Measurements from ENCODE around the gene BRINP2. TPM values are rescaled to one million over a fixed set of nuclear protein-coding genes. Genes with fewer than 3 reads are reported as not detected.

The BRINP2 gene
- total RNA-seq, 1 experiment from 2014 or later, result 0.24 TPM

- TF ChIP-seq ZNF317 (CRISPR knock-in tag; IDR thresholded peaks at IDR 0.05; ENCODE audit: borderline replicate concordance, low read depth), result no peak
Observed at GRCh38 chr1:177286396-177286795, 115.6 kb downstream of the BRINP2 start (continued).

GRCh38 chr1:177287270-177287669 is 116.5 kb downstream of the BRINP2 start:
- TF ChIP-seq NFATC4 (CRISPR knock-in tag; IDR thresholded peaks at IDR 0.05) (no peak), ZNF138 (CRISPR knock-in tag; conservative IDR thresholded peaks at IDR 0.05) (no peak), ZNF423 (CRISPR knock-in tag; IDR thresholded peaks at IDR 0.05) (no peak), CREB1 (CRISPR knock-in tag; IDR thresholded peaks at IDR 0.05) (no peak), ETV6 (CRISPR knock-in tag; IDR thresholded peaks at IDR 0.05) (no peak), TEAD1 (CRISPR knock-in tag; IDR thresholded peaks at IDR 0.05) (no peak), NR1H2 (CRISPR knock-in tag; IDR thresholded peaks at IDR 0.05) (no peak), FOXP4 (CRISPR knock-in tag; IDR thresholded peaks at IDR 0.05) (no peak), ZNF425 (CRISPR knock-in tag; conservative IDR thresholded peaks at IDR 0.05) (no peak), ATF3 (CRISPR knock-in tag; conservative IDR thresholded peaks at IDR 0.05) (no peak), TP53 (CRISPR knock-in tag; IDR thresholded peaks at IDR 0.05) (no peak), ZNF121 (CRISPR knock-in tag; IDR thresholded peaks at IDR 0.05) (no peak), CREM (CRISPR knock-in tag; IDR thresholded peaks at IDR 0.05) (no peak), IRF1 (CRISPR knock-in tag; IDR thresholded peaks at IDR 0.05) (no peak), STAT6 (CRISPR knock-in tag; conservative IDR thresholded peaks at IDR 0.05; ENCODE audit: low read depth) (no peak), PREB (CRISPR knock-in tag; IDR thresholded peaks at IDR 0.05; ENCODE audit: borderline replicate concordance) (no peak), TCF7 (CRISPR knock-in tag; IDR thresholded peaks at IDR 0.05; ENCODE audit: low read depth) (no peak), ELF4 (CRISPR knock-in tag; IDR thresholded peaks at IDR 0.05; ENCODE audit: low read depth) (no peak), MXD4 (CRISPR knock-in tag; IDR thresholded peaks at IDR 0.05; ENCODE audit: borderline replicate concordance) (no peak), SOX15 (CRISPR knock-in tag; IDR thresholded peaks at IDR 0.05) (no peak)
- Mint-ChIP-seq H3K4me3 (no peak overlapping the region), H3K27me3 (ENCODE audit: low read depth) (no peaks in the 10 kb centered on the region), H3K36me3 (no peaks in the 10 kb centered on the region), H3K27ac (no peak overlapping the region), H3K4me1 (peaks cover 3% of the 10 kb centered on the region; the same call in 1 of the 2 replicates), H3K9me3 (no peaks in the 10 kb centered on the region)
- no peak for DNase-seq (ENCODE audit: low spot score)
- ChIA-PET POLR2A (no interaction called here), CTCF (no interaction called here)
- no peak for ATAC-seq
